Cardiac muscle cell (in vitro differentiated cells and primary cell): ENCODE data around the gene ATRNL1. TPM values are rescaled to one million over a fixed set of nuclear protein-coding genes. Genes with fewer than 3 reads are reported as not detected.
"Not testable (repeated sequence)": the region's sequence is repeated elsewhere in the genome, so short reads cannot be mapped to it uniquely, and the experiment has no call there.

ENCODE experiments used
- DNase-seq, 2 donors: peaks; one replicate each; pipeline versions ENCODE4 v3.0.0 to v3.0.0-alpha.2; 2010 to 2017; ENCODE audit warnings: low read depth in 1 of 2, low spot score in 1 of 2
- H3K27ac ChIP-seq: fragments of 200-600 bp; sonication (generic); 2 replicates; pipeline ENCODE4 v1.5.1; 2016
- H3K27me3 ChIP-seq: fragments of 200-600 bp; sonication (generic); 2 replicates; pipeline ENCODE4 v1.6.0; 2016; ENCODE audit warnings: control low read depth
- H3K36me3 ChIP-seq: fragments of 200-600 bp; sonication (generic); 2 replicates; pipeline ENCODE4 v1.5.1; 2016; ENCODE audit warnings: control low read depth
- H3K4me1 ChIP-seq: fragments of 200-600 bp; sonication (generic); 2 replicates; pipeline ENCODE4 v1.8.1; 2017; ENCODE audit warnings: low read depth, mild to moderate bottlenecking, mixed run types
- H3K4me3 ChIP-seq: fragments of 200-600 bp; sonication (generic); 2 replicates; pipeline ENCODE4 v1.5.1; 2016; ENCODE audit warnings: mild to moderate bottlenecking
- H3K9me3 ChIP-seq: fragments of 200-600 bp; sonication (generic); 2 replicates; pipeline ENCODE4 v1.5.1; 2017; ENCODE audit warnings: low read depth, mild to moderate bottlenecking, control low read depth
- CTCF ChIP-seq: IDR thresholded peaks from 2 replicates; pipeline ENCODE4 v1.5.1; 2012; ENCODE audit warnings: low read depth, mild to moderate bottlenecking, low read length
- polyA plus RNA-seq: library from polyadenylated mRNA; unstranded; fragments of >200 nt; fragmentation: Nextera tagmentation; extraction: Ambion mirVana; gene quantifications from 2 replicates; pipeline ENCODE4 v1.2.1, GENCODE V29; 2016
- total RNA-seq: library from RNA; depleted of rRNA; stranded (reverse); fragments of >200 nt; gene quantifications from 2 replicates; pipeline ENCODE4 v1.2.3, GENCODE V29; 2016

ATRNL1 gene
- total and polyA plus RNA-seq, 2 experiments from 2014 or later, result 4.5 to 14.1 TPM

GRCh38 chr10:115295213-115295805 lies 202.1 kb downstream of the ATRNL1 start:
- no peaks in the 10 kb centered on the region for H3K36me3 ChIP-seq
- H3K27ac ChIP-seq, result no peak overlapping the region
- H3K4me3 ChIP-seq, result no peak overlapping the region
- no peaks in the 10 kb centered on the region for H3K4me1 ChIP-seq
- no peaks in the 10 kb centered on the region for H3K27me3 ChIP-seq
- no peak for TF ChIP-seq CTCF
- no peak for DNase-seq
- no peaks in the 10 kb centered on the region for H3K9me3 ChIP-seq

- no peak overlapping the region for H3K27ac ChIP-seq
- H3K9me3 ChIP-seq, result no peaks in the 10 kb centered on the region
- no peaks in the 10 kb centered on the region for H3K27me3 ChIP-seq
- no peak for DNase-seq
- no peak overlapping the region for H3K4me3 ChIP-seq
- H3K4me1 ChIP-seq, result no peaks in the 10 kb centered on the region
- H3K36me3 ChIP-seq, result no peaks in the 10 kb centered on the region
- TF ChIP-seq CTCF, result no peak
Measured at GRCh38 chr10:115300080-115300479, 206.9 kb downstream of the ATRNL1 start.

GRCh38 chr10:115319669-115320068 lies 226.5 kb downstream of the ATRNL1 start:
- not testable (repeated sequence) for H3K36me3 ChIP-seq, H3K9me3 ChIP-seq, H3K4me3 ChIP-seq, DNase-seq, H3K27me3 ChIP-seq, H3K4me1 ChIP-seq, H3K27ac ChIP-seq

- Histone ChIP-seq H3K36me3 (no peaks in the 10 kb centered on the region), H3K27me3 (no peaks in the 10 kb centered on the region), H3K9me3 (no peaks in the 10 kb centered on the region), H3K4me1 (no peaks in the 10 kb centered on the region), H3K4me3 (no peak overlapping the region), H3K27ac (no peak overlapping the region)
- no peak for DNase-seq
- no peak for TF ChIP-seq CTCF
Measured at GRCh38 chr10:115321360-115321759, 228.2 kb downstream of the ATRNL1 start.

GRCh38 chr10:115328331-115328730 lies 235.2 kb downstream of the ATRNL1 start:
- no peak for TF ChIP-seq CTCF
- Histone ChIP-seq H3K4me1 (no peaks in the 10 kb centered on the region), H3K4me3 (no peak overlapping the region), H3K36me3 (no peaks in the 10 kb centered on the region), H3K27me3 (no peaks in the 10 kb centered on the region), H3K9me3 (no peaks in the 10 kb centered on the region), H3K27ac (no peak overlapping the region)
- DNase-seq, result no peak

- H3K4me1 ChIP-seq, result no peaks in the 10 kb centered on the region
- H3K27me3 ChIP-seq, result no peaks in the 10 kb centered on the region
- no peaks in the 10 kb centered on the region for H3K36me3 ChIP-seq
- TF ChIP-seq CTCF, result no peak
- no peak overlapping the region for H3K4me3 ChIP-seq
- H3K27ac ChIP-seq, result no peak overlapping the region
- DNase-seq, result peak in 1 of 2 donors; percentile 17
- no peaks in the 10 kb centered on the region for H3K9me3 ChIP-seq
Measured at GRCh38 chr10:115335366-115335765, 242.2 kb downstream of the ATRNL1 start.
